Measurements from ENCODE around the gene LNX2. TPM values are rescaled to one million over a fixed set of nuclear protein-coding genes. Genes with fewer than 3 reads are reported as not detected.

The LNX2 gene
- total and polyA plus RNA-seq, 4 donors: 2.6 to 10.3 (median 8.6) TPM

DNA sequence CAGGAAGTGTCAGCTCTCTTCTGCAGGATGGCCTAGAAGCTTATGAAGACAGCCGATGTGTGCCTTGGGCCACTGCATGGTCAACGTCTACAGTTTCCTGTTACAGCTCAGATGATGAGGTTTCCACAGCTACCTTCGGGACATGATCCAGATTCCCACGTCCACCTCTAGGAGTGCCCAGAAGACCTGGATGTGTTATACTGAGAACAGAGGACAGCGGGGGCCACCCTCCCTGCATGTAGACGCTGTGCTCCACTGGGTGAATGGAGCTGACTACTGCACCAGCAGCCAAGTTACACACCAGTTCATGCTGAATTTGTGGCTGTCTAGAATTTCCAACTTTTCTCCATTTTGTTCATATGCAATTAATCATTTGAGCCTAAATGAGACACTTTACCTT lies 91.4 kb downstream of the LNX2 start:
- H3K27ac ChIP-seq (ENCODE audit: low read depth in 1 of 2, low read length in 2 of 2): no peak overlapping the region
- no peaks in the 10 kb centered on the region for H3K4me1 ChIP-seq (ENCODE audit: control insufficient read depth in 1 of 2, insufficient read depth in 2 of 2, low read length in 2 of 2)
- no peak overlapping the region for H3K4me3 ChIP-seq (ENCODE audit: low read length in 2 of 2)
- no peaks in the 10 kb centered on the region for H3K36me3 ChIP-seq (ENCODE audit: control insufficient read depth in 1 of 2, insufficient read depth in 2 of 2, low read length in 1 of 2)
- peaks cover 2% of the 10 kb centered on the region for H3K9me3 ChIP-seq (ENCODE audit: control insufficient read depth, low read length)
- intact Hi-C loops (cut with DNase I): no loop called here
- WGBS, 2 donors: 83 to 92% methylated on average over 6 of the region's 6 CpGs
- no peaks in the 10 kb centered on the region for H3K27me3 ChIP-seq (ENCODE audit: control insufficient read depth in 1 of 2, insufficient read depth in 2 of 2, low read length in 1 of 2)
- ATAC-seq (ENCODE audit: low FRiP score) (no peak), DNase-seq (no peak)

DNA sequence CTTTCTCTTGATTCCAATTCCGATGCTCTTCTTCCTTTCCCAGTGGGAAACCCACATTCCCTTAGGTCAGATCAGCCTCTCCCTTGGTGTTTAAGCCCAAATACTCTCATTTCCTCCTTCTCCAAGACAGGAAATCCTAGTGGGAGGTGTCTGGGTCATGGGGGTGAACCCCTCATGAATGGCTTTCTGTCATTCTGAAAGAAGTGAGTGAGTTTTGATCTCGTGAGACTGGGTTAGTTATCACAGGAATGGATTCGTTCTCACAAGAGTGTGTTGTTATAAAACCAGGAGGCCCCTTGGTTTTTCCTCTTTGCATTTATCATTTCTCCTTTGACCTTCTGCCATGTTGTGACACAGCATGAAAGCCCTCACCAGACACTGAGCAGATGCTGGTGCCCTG lies 93.8 kb downstream of the LNX2 start:
- Histone ChIP-seq H3K36me3 (ENCODE audit: control insufficient read depth in 1 of 2, insufficient read depth in 2 of 2, low read length in 1 of 2) (no peaks in the 10 kb centered on the region), H3K4me3 (ENCODE audit: low read length in 2 of 2) (no peak overlapping the region), H3K9me3 (ENCODE audit: control insufficient read depth, low read length) (peaks cover 2% of the 10 kb centered on the region), H3K27me3 (ENCODE audit: control insufficient read depth in 1 of 2, insufficient read depth in 2 of 2, low read length in 1 of 2) (no peaks in the 10 kb centered on the region), H3K27ac (ENCODE audit: low read depth in 1 of 2, low read length in 2 of 2) (no peak overlapping the region), H3K4me1 (ENCODE audit: control insufficient read depth in 1 of 2, insufficient read depth in 2 of 2, low read length in 2 of 2) (no peaks in the 10 kb centered on the region)
- ATAC-seq (ENCODE audit: low FRiP score): no peak
- no peak for DNase-seq
- WGBS, 2 donors: 18 to 21% methylated on average over 3 of the region's 3 CpGs
- intact Hi-C loops (cut with DNase I): no loop called here

DNA sequence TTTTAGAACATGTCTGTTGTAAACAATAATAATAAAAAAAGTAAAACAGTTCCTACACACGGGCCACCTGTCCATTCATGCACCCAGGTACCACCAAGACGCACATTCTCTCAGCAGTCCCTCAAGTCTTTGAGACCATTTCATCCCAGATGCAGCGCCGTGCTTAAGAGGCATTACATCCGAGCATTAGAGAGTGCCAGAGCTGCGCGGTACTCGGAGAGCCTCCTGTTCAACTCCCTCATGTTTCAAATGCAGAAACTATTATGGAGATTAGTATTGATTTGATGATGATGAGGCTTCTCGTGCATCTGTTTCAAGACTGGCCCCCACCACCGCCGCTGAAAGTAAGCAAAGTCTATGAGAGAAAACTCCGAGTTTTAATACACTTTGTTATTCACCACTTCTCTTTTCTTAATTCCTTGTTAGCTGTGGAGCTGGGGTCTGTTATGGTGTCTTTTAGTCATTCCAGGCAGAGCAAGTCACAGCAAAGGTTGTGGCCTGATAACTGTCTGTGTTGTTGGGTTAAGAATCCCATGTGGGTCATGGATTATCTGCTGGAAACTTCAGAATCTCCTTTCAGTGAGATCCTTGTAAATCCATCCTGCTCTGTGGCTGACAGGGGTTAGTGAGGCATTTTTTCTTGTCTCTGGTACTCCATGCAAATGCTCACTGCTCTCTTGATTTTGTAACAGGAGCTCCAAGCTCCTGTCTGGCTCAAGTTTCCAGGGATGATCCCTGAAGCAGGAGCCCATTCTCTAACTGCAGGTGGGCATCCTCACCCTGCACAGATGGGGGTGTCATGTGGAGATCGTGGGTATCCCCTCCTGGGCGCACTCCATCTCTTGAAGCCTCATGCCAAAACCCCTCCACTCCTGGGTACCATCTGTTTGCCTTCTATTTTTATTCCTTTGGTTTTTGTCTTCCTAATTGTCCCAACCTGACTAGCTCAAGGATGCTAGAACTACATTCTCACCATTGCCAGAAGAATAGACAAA lies 95.1 kb downstream of the LNX2 start:
- intact Hi-C loops (cut with DNase I): no loop called here
- H3K9me3 ChIP-seq (ENCODE audit: control insufficient read depth, low read length): peaks cover 2% of the 10 kb centered on the region
- no peak overlapping the region for H3K4me3 ChIP-seq (ENCODE audit: low read length in 2 of 2)
- no peaks in the 10 kb centered on the region for H3K27me3 ChIP-seq (ENCODE audit: control insufficient read depth in 1 of 2, insufficient read depth in 2 of 2, low read length in 1 of 2)
- DNase-seq (no peak), ATAC-seq (ENCODE audit: low FRiP score) (no peak)
- 74 to 77% methylated on average over 14 of the region's 14 CpGs for WGBS, 2 donors
- H3K36me3 ChIP-seq (ENCODE audit: control insufficient read depth in 1 of 2, insufficient read depth in 2 of 2, low read length in 1 of 2): no peaks in the 10 kb centered on the region
- H3K4me1 ChIP-seq (ENCODE audit: control insufficient read depth in 1 of 2, insufficient read depth in 2 of 2, low read length in 2 of 2): no peaks in the 10 kb centered on the region
- no peak overlapping the region for H3K27ac ChIP-seq (ENCODE audit: low read depth in 1 of 2, low read length in 2 of 2)

DNA sequence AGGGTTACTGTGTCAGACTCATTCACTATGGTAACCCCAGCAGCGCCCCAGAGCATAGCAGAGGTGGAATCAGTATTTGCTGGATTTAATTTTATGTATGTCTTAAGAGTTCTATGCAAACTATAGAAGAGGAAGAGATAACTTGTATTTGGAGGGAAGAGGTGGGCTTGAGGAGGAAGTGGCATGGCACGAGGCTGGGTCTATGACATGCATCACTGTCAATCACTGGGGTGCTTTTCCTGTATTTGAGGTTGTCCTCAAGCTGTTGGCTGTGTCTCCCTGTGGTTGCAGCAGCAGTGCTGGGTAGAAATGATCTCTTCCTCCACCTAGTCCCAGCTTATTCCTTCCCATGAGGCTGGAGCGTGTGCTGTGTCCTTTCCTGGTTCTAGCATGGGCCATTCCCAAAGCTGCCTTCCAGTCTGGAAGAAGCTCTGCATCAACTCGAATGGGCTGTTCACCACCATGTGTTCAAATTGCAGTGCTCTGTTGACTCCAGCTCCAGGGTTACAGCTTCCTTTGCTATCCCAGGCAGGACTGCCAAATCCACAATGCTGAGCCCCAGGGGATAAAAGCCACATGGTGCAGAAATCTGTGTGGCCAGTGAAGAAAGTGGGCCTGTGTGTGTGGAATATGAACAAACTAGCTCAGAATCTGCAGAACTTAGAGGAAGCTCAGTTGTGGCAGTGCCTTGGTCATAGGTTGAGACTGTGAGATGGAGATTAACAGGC lies 96.8 kb downstream of the LNX2 start:
- intact Hi-C loops (cut with DNase I): no loop called here
- no peak overlapping the region for H3K4me3 ChIP-seq (ENCODE audit: low read length in 2 of 2)
- no peaks in the 10 kb centered on the region for H3K4me1 ChIP-seq (ENCODE audit: control insufficient read depth in 1 of 2, insufficient read depth in 2 of 2, low read length in 2 of 2)
- no peaks in the 10 kb centered on the region for H3K36me3 ChIP-seq (ENCODE audit: control insufficient read depth in 1 of 2, insufficient read depth in 2 of 2, low read length in 1 of 2)
- WGBS, 2 donors: 59 to 61% methylated on average over 4 of the region's 4 CpGs
- no peak overlapping the region for H3K27ac ChIP-seq (ENCODE audit: low read depth in 1 of 2, low read length in 2 of 2)
- no peaks in the 10 kb centered on the region for H3K27me3 ChIP-seq (ENCODE audit: control insufficient read depth in 1 of 2, insufficient read depth in 2 of 2, low read length in 1 of 2)
- ATAC-seq (ENCODE audit: low FRiP score) (no peak), DNase-seq (no peak)
- peaks cover 2% of the 10 kb centered on the region for H3K9me3 ChIP-seq (ENCODE audit: control insufficient read depth, low read length)

DNA sequence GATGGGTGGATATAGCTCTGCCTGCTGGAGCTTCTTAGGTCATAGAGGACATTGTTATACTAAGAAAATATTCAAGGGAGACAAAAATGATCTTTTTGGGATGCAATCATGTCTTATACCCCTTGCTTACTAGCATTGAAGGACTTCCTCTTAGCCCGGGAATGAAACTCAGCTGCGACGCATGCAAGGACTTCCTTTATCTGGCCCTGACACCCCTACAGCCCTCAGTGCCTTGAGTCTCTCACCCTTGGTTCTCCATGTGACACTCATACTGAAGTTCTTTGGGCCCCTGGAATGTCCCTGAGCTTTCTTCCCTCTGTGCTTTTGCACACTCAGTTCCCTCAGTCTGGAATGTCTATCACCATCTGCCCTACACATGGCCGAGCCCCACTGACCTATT lies 97.5 kb downstream of the LNX2 start:
- Histone ChIP-seq H3K27me3 (ENCODE audit: control insufficient read depth in 1 of 2, insufficient read depth in 2 of 2, low read length in 1 of 2) (no peaks in the 10 kb centered on the region), H3K4me1 (ENCODE audit: control insufficient read depth in 1 of 2, insufficient read depth in 2 of 2, low read length in 2 of 2) (no peaks in the 10 kb centered on the region), H3K4me3 (ENCODE audit: low read length in 2 of 2) (no peak overlapping the region), H3K27ac (ENCODE audit: low read depth in 1 of 2, low read length in 2 of 2) (no peak overlapping the region), H3K36me3 (ENCODE audit: control insufficient read depth in 1 of 2, insufficient read depth in 2 of 2, low read length in 1 of 2) (no peaks in the 10 kb centered on the region), H3K9me3 (ENCODE audit: control insufficient read depth, low read length) (peaks cover 2% of the 10 kb centered on the region)
- WGBS, 2 donors: 50 to 64% methylated on average over 4 of the region's 4 CpGs
- intact Hi-C loops (cut with DNase I): no loop called here
- DNase-seq: no peak
- no peak for ATAC-seq (ENCODE audit: low FRiP score)

DNA sequence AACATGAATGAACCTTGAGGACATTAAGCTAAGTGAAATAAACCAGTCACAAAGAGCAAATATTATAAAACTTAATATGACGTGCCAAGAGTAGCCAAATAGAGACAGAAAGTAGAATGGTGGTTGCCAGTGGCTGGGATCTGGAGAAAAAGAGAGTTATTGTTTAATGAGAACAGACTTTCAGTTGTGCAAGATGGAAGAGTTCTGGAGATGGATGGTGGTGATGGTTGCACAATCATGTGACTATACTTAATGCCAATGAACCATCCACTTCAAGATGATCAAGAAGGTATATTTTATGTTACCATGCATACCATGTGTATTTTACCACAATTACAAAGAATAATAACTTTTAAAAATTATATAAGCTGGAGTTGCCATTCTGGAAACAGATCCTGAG lies 104.2 kb downstream of the LNX2 start:
- Histone ChIP-seq H3K36me3 (ENCODE audit: control insufficient read depth in 1 of 2, insufficient read depth in 2 of 2, low read length in 1 of 2) (no peaks in the 10 kb centered on the region), H3K27ac (ENCODE audit: low read depth in 1 of 2, low read length in 2 of 2) (no peak overlapping the region), H3K27me3 (ENCODE audit: control insufficient read depth in 1 of 2, insufficient read depth in 2 of 2, low read length in 1 of 2) (peaks cover 0 to 1% of the 10 kb centered on the region in 2 donors), H3K4me3 (ENCODE audit: low read length in 2 of 2) (no peak overlapping the region), H3K4me1 (ENCODE audit: control insufficient read depth in 1 of 2, insufficient read depth in 2 of 2, low read length in 2 of 2) (no peaks in the 10 kb centered on the region), H3K9me3 (ENCODE audit: control insufficient read depth, low read length) (peaks cover 1% of the 10 kb centered on the region)
- DNase-seq (no peak), ATAC-seq (ENCODE audit: low FRiP score) (no peak)
- WGBS, 2 donors: 66 to 82% methylated on average over 1 of the region's 1 CpG
- intact Hi-C loops (cut with DNase I): no loop called here

DNA sequence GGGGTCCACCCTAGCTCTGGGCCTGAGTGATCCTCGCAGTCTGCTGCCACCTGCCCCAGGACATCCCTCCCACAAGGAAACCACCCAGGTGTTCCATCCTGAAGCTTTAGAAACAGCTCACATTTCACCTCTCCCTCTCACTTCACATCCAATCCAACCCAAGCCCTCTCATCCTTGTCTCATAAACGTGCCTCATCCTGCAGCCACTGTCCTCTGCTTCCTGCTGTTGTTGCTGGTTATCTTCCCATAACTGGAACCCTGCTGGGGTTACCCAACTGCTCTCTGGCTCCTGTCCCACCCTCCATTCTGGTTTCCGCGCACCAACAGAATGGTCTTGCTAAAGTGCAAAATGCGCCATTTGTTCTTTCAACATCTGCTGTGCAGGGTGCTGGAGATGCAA lies 110.2 kb downstream of the LNX2 start:
- DNase-seq (no peak), ATAC-seq (ENCODE audit: low FRiP score) (no peak)
- intact Hi-C loops (cut with DNase I): no loop called here
- no peaks in the 10 kb centered on the region for H3K9me3 ChIP-seq (ENCODE audit: control insufficient read depth, low read length)
- no peak overlapping the region for H3K27ac ChIP-seq (ENCODE audit: low read depth in 1 of 2, low read length in 2 of 2)
- no peaks in the 10 kb centered on the region for H3K4me1 ChIP-seq (ENCODE audit: control insufficient read depth in 1 of 2, insufficient read depth in 2 of 2, low read length in 2 of 2)
- 79 to 81% methylated on average over 5 of the region's 5 CpGs for WGBS, 2 donors
- no peaks in the 10 kb centered on the region for H3K36me3 ChIP-seq (ENCODE audit: control insufficient read depth in 1 of 2, insufficient read depth in 2 of 2, low read length in 1 of 2)
- H3K27me3 ChIP-seq (ENCODE audit: control insufficient read depth in 1 of 2, insufficient read depth in 2 of 2, low read length in 1 of 2): peaks cover 0 to 1% of the 10 kb centered on the region in 2 donors
- H3K4me3 ChIP-seq (ENCODE audit: low read length in 2 of 2): no peak overlapping the region

DNA sequence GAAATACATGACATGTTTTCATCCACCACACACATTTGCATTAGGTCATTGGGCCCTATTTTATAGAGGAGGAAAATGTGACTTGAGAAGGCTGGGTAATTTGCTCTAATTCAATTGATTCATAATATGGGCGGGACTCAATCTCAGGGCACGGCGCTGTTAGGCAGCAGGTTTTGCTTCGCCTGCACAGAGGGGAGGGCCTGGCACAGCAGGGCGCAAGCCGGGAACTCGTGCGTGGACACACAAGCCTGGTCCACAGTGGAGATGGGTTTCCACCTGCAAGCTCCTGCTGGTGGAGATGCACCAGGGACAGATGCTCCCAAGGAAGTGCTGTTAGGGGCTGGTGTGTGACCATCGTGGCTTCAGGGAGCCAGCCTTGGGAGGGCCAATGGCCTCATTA lies 111.5 kb downstream of the LNX2 start:
- ATAC-seq (ENCODE audit: low FRiP score) (no peak), DNase-seq (no peak)
- H3K27me3 ChIP-seq (ENCODE audit: control insufficient read depth in 1 of 2, insufficient read depth in 2 of 2, low read length in 1 of 2): no peaks in the 10 kb centered on the region
- no peak overlapping the region for H3K27ac ChIP-seq (ENCODE audit: low read depth in 1 of 2, low read length in 2 of 2)
- no peaks in the 10 kb centered on the region for H3K36me3 ChIP-seq (ENCODE audit: control insufficient read depth in 1 of 2, insufficient read depth in 2 of 2, low read length in 1 of 2)
- intact Hi-C loops (cut with DNase I): no loop called here
- H3K4me3 ChIP-seq (ENCODE audit: low read length in 2 of 2): no peak overlapping the region
- no peaks in the 10 kb centered on the region for H3K9me3 ChIP-seq (ENCODE audit: control insufficient read depth, low read length)
- WGBS, 2 donors: 90 to 92% methylated on average over 9 of the region's 9 CpGs
- H3K4me1 ChIP-seq (ENCODE audit: control insufficient read depth in 1 of 2, insufficient read depth in 2 of 2, low read length in 2 of 2): no peaks in the 10 kb centered on the region

Data from aorta (tissue), 5 donors.